Bone marrow (tissue), 2 donors: ENCODE results near the gene WDR4.
"Not testable (repeated sequence)": the region's sequence is repeated elsewhere in the genome, so short reads cannot be mapped to it uniquely, and the experiment has no call there.

Experiments used
- DNase-seq, 2 donors: peaks; one replicate each; lab custom pipeline; 2025; lab: John Stamatoyannopoulos, UW

WDR4 gene

GRCh38 chr21:42815217-42815616, 64.1 kb downstream of the WDR4 start:
- DNase-seq, result no peak

DNA sequence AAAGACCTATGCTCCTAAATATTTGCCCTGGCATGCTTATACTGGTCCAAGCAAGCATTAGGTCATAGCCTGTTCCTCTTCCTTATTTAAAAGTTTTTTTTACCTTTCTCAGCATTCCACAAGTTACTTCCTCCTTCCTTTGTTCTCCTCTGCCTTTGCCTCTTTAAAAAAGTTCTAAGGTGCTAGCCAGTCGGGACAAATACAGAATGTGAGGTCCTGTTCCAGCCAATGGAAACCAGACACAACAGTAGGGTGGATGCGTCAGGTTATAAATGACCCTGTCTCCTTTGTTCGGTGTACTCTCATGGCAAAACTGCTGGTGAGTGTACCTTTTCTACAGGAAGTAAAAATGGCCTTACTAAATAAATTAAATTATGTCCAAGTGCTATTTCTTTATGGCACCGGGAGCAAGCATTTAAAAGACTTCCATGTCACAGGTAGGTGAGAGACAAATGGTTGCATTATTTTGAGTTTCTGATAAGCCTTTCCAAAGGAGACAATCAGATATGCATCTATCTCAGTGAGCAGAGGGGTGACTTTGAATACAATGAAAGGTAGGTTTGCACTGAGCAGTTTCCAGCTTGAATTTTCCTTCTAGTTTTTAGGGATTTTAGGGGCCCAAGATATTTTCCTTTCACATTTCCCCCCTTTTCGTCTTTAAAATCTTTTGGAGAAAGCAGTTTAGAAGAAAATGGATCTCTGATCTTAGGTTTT, 66.7 kb downstream of the WDR4 start:
- not testable (repeated sequence) for DNase-seq

DNA sequence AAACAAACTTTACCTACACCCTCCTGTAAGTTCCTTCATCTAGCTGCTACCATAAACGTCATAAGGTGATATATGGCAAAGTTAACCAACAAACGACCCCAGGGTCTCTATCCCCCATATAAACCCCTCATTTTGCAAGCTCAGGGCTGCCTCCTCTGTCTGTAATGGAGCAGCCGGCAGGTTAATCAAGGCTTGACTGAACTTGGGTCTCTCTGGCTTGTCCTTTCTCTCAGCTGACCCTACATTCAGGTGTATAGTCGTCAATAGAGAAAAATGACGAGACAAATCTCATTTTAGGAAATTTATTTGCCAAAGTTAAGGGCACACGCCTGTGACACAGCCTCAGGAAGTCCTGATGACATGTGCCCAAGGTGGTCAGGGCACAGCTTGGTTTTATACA, 67.4 kb downstream of the WDR4 start:
- no peak for DNase-seq

DNA sequence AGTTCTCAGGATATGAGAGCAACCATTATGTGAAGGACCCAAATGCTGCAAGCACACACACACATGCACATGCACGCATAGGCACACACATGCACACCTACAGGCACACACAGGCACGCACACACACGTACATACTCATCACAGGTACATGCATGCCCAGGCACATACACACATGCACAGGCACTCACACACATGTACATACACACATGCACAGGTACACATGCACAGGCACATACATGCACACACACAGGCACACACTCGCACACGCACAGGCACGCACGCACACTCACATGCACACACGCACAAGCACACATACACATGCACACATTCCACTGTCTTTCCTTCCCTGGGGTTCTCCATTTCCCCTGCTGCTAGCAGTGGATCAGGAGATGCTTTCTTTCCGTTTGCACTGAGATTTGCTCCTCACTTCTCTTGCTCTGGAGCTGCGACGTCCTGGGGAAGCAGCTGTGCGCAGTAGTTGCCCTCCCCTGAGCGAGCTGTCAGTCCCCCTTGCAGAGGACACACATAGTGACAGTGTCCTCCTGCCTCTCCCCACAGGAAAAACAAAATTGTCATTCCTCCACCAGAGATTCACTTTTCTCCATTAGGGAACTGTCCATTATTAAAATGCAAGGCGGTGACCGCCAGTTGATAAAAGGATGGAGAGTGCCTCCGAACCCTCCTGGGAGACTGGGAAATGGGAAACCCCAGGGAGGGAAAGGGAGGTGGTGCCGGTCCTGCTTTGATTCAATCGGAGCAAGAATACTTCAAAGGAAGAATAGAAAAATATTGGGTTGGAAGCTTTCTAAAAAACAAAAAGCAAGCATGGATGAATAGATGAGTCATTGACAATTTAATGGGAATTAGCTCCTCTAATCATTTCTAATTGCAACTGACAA, 69.5 kb downstream of the WDR4 start:
- DNase-seq, result no peak

DNA sequence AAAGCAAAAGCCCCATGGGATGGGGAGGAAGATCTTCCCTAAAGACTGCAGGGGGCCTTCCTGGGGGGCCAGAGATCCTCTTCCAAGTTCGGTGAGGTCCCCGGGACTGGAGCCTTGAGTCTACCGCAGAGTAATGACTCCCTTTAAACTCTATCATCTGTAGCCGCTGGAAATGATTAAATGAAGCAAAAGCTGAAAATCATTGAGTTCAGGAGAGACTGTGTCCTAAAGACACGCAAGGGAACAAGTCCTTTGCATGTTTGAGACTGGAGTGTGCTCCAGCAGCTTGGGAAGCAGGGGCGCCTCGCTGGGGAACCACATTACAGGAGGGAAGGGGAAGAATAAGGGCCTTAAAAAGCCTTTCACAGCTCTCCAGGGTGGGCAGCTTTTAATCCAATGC, 70.2 kb downstream of the WDR4 start:
- no peak for DNase-seq

DNA sequence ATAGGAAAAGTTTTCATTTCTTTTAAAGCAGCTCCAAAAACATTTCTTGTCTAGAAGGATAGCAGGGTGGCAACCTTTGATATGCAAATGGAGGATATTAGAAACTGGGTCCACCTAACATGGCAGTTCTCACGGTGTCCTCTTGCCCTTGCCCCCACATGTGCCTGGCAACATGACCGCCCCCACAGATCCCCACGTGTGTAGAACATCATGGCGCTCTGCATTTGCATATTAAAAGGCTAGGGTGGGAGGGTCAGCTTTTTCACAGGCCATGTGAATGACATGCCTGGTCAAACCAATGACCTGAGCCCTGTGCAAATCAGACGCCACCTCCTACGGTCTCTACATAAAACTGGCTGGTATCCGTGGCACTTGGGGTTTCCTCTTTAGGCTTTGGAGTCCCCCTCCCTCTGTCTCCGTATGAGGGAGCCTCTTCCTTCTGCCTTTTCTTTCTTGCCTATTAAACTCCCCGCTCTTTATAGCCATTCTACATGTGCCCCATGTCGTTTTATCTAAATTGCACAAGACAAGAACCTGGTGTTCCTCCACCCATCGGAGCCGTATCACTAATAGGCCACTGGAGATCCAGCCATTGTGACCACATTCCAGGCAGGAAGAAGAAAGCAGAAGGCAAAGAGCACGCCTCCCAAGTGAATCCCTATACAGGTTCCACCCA, 71.3 kb downstream of the WDR4 start:
- DNase-seq, result no peak

DNA sequence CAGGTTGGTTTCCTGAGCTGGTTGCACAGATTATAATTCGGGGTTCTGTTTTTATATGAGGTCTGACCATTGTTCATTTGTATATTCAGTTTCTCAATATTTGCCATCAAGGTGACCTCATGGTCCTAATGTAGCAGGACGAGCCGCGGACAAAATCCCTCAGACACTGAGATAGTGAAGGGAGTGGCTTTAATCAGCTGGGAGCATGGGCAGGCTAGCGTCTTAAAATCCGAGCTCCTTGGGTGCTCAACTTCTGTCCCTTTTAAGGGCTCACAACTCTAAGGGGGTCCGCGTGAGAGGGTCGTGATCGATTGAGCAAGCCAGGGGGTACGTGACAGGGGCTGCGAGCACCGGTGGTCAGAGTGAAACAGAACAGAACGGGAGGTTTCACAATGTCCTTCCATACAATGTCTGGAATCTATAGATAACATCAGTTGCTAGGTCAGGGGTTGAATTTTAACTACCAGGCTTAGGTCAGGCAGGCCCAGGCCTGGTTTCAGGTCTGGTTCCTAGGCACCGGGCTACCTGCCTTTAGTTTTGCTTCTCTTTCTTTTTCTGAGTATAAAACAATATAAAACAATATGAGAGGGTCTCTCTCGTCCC, 71.9 kb downstream of the WDR4 start:
- not testable (repeated sequence) for DNase-seq

GRCh38 chr21:42806509-42807140, 72.7 kb downstream of the WDR4 start:
- no peak for DNase-seq

GRCh38 chr21:42801616-42802015, 77.7 kb downstream of the WDR4 start:
- not testable (repeated sequence) for DNase-seq

- DNase-seq, result no peak
Observed at GRCh38 chr21:42799948-42800347, 79.4 kb downstream of the WDR4 start.

DNA sequence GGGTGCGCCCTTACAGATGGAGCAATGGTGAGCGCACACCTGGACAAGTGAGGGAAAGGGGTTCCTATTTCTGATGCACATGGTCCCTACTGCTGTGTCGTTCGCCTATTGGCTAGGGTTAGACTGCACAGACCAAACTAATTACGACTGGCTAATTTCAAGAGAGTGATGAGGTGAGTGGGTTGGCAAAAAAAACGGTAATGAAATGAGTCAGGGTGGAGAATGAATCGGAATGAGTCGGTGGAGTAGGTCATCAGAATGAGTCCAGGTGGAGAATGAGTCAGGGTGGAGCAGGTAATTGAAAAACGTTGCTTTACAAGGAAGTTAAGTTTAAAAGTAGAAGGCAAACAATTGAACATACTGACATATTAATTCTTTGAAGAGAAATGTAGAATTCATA, 79.8 kb downstream of the WDR4 start:
- DNase-seq, result no peak
